ENCODE results near the gene HERC5.
A peak's percentile ranks its signal among the peaks of the same experiment; 100 is the strongest.
"Not testable (repeated sequence)": the region's sequence is repeated elsewhere in the genome, so short reads cannot be mapped to it uniquely, and the experiment has no call there.

HERC5 gene

DNA sequence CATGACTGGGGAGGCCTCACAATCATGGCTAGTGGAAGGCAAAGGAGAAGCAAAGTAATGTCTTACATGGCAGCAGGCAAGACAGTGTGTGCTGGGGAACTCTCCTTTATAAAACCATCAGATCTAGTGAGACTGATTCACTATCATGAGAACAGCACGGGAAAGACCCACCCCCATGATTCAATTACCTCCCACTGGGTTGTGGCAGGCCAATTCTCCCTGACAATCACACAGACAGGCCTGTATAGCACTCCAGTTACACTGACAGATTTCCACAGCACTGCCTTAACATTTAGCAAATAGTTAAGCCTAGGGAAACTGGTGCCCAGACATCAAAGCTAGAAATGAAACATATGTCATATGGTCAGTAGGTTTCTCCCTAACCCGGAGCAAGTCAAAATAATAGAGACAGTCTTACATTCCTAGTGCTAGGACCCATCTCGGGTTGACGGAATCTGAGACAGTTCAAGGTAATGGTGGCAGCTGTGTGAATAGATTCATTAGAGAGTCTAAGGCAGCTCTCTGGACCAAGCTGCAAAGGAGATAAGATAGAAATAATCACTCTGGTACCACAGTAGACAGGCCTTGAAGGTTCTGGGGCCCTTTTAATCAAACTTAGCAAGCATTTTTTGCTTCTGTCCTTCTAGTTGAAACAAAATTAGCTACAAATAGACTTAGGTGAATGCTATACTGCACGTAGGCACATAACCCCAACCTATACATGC, 9.4 kb upstream of the HERC5 start:
- no peak for DNase-seq (ENCODE audit: low read depth in 2 of 2)
- H3K4me3 ChIP-seq (replicated peaks in 1 of 2; ENCODE audit: low read depth in 2 of 2, low read length in 2 of 2) = no peak overlapping the region
- TF ChIP-seq, protein P1, sequence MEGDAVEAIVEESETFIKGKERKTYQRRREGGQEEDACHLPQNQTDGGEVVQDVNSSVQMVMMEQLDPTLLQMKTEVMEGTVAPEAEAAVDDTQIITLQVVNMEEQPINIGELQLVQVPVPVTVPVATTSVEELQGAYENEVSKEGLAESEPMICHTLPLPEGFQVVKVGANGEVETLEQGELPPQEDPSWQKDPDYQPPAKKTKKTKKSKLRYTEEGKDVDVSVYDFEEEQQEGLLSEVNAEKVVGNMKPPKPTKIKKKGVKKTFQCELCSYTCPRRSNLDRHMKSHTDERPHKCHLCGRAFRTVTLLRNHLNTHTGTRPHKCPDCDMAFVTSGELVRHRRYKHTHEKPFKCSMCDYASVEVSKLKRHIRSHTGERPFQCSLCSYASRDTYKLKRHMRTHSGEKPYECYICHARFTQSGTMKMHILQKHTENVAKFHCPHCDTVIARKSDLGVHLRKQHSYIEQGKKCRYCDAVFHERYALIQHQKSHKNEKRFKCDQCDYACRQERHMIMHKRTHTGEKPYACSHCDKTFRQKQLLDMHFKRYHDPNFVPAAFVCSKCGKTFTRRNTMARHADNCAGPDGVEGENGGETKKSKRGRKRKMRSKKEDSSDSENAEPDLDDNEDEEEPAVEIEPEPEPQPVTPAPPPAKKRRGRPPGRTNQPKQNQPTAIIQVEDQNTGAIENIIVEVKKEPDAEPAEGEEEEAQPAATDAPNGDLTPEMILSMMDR (IDR thresholded peaks at IDR 0.05; ENCODE audit: low read depth, low read length) = no peak

GRCh38 chr4:88448211-88448765, 8.6 kb upstream of the HERC5 start:
- not testable (repeated sequence) for DNase-seq (ENCODE audit: low read depth in 2 of 2); H3K4me3 ChIP-seq (replicated peaks in 1 of 2; ENCODE audit: low read depth in 2 of 2, low read length in 2 of 2)

- H3K4me3 ChIP-seq (replicated peaks in 1 of 2; ENCODE audit: low read depth in 2 of 2, low read length in 2 of 2) = no peak overlapping the region
- TF ChIP-seq, protein P1 (IDR thresholded peaks at IDR 0.05; ENCODE audit: low read depth, low read length) = no peak
- no peak for DNase-seq (ENCODE audit: low read depth in 2 of 2)
These were observed 8.0 kb upstream of the HERC5 start for GRCh38 chr4:88448889-88449288.

DNA sequence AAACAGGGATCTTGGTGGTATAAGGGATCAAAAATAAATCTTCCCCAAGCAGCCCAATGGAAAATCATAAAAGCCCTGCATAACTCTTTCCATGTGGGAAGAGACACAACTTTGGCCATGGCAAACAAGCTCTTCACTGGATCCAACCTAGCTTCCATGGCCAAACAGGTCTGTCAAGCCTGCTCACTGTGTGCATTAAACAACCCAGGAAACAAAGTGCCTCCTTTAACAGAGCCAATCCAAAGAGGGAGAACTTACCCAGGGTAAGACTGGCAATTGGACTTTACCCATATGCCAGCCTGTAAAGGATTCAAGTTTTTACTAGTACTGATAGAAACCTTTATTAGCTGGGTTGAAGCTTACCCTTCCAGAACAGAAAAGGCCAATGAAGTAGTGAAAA, 7.6 kb upstream of the HERC5 start:
- TF ChIP-seq, protein P1 (IDR thresholded peaks at IDR 0.05; ENCODE audit: low read depth, low read length) = no peak
- no peak for DNase-seq (ENCODE audit: low read depth in 2 of 2)
- no peak overlapping the region for H3K4me3 ChIP-seq (replicated peaks in 1 of 2; ENCODE audit: low read depth in 2 of 2, low read length in 2 of 2)

GRCh38 chr4:88451205-88451604, 5.7 kb upstream of the HERC5 start:
- no peak overlapping the region for H3K4me3 ChIP-seq (replicated peaks in 1 of 2; ENCODE audit: low read depth in 2 of 2, low read length in 2 of 2)
- TF ChIP-seq, protein P1 (IDR thresholded peaks at IDR 0.05; ENCODE audit: low read depth, low read length) = no peak
- no peak for DNase-seq (ENCODE audit: low read depth in 2 of 2)

DNA sequence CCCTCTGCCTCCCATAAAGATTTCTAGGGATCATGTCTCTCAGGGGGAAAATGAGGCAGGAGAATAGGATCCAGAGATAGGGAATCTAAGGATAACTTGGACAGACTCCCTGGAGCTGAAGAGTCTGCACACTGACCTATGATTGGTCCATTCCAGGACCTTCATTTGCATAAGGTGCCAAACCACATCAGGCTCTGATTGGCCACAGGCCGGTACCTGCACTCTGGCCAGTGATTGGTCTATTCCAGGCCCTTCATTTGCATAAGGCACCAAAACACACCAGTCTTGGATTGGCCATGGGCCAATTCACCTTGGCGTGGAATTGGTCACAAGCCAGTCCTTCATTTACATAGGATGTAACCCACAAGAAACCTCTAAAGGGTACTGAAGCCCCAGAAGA, 4.0 kb upstream of the HERC5 start:
- no peak overlapping the region for H3K4me3 ChIP-seq (replicated peaks in 1 of 2; ENCODE audit: low read depth in 2 of 2, low read length in 2 of 2)
- TF ChIP-seq, protein P1 (IDR thresholded peaks at IDR 0.05; ENCODE audit: low read depth, low read length) = no peak
- no peak for DNase-seq (ENCODE audit: low read depth in 2 of 2)

- H3K4me3 ChIP-seq (replicated peaks in 1 of 2; ENCODE audit: low read depth in 2 of 2, low read length in 2 of 2) = peak overlapping the region; percentile 48 to 59
- TF ChIP-seq, protein P1 (IDR thresholded peaks at IDR 0.05; ENCODE audit: low read depth, low read length) = no peak
These were observed 586 bp downstream of the HERC5 start for GRCh38 chr4:88457307-88458103.

More at GRCh38 chr4:88457307-88458103, 586 bp downstream of the HERC5 start:
- peak; percentile 9 to 14 for DNase-seq (ENCODE audit: low read depth in 2 of 2)

Data from cardiac fibroblast (primary cell).